CD4-positive, alpha-beta T cell treated with Interleukin-1 beta for 1 hour (primary cell): ENCODE measurements around the gene POC1B.

Experiments used
- DNase-seq, 2 donors: peaks; one replicate each; pipeline ENCODE4 v3.0.0-alpha.2; 2020 to 2022

POC1B gene

GRCh38 chr12:89414851-89415250 lies 111.0 kb downstream of the POC1B start:
- no peak for DNase-seq

GRCh38 chr12:89414322-89414721 lies 111.5 kb downstream of the POC1B start:
- DNase-seq = no peak

- no peak for DNase-seq
These were observed 112.6 kb downstream of the POC1B start for GRCh38 chr12:89413234-89413633.

GRCh38 chr12:89412665-89413064 lies 113.2 kb downstream of the POC1B start:
- no peak for DNase-seq

DNA sequence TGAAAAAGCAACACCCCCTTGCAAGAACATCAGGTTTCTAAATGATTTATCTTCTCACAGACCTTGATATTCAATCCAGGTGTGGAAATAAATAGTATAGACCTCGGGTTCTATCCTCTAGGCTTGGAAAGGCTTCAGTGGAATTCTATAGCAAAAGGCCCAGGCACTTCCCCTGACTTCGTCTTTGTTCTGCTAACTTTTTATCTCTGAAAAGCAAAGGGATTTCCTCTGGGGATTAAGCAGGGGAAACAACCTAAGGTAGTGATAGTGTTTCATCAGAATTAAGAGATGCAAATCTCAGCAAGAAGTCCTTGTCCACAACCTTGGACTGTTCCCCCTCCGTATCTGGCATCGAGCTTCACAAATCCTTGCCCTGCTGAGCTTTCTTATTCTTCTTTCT lies 114.0 kb downstream of the POC1B start:
- no peak for DNase-seq

- no peak for DNase-seq
These were observed 114.6 kb downstream of the POC1B start for GRCh38 chr12:89411234-89411633.

DNA sequence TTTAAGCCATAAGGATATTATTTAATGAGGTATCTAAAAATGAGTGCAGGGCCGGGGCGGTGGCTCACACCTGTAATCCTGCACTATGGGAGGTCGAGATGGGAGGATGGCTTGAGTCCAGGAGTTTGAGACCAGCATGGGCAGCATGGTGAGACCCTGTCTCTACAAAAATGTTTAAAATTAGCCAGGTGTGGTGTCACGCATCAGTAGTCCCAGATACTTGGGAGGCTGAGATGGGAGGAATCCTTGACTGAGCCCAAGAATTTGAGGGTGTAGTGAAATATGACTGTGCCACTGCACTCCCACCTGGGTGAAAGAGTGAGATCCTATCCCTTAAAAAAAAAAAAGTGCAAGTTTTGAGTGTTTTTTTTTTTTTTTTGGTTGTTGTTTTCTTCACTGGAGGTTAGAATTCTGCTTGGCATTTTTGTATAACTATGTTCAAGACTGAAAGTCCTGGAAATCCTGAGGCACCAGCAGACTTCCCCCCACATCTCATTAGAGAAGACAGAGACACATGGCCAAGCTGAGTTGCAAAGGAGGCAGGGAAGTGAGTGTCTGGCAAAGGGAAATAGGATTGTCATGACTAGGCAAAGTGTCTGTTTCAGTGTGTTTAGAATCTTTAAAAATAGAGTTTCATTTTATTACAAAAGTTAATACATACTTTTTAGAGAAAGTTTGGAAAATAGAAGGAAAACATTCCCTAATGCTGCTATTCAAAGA lies 120.1 kb downstream of the POC1B start:
- DNase-seq = no peak

GRCh38 chr12:89401433-89402058 lies 124.3 kb downstream of the POC1B start:
- no peak for DNase-seq

- DNase-seq = no peak
These were observed 125.4 kb downstream of the POC1B start for GRCh38 chr12:89400415-89400814.

- DNase-seq = no peak
These were observed 130.1 kb downstream of the POC1B start for GRCh38 chr12:89395712-89396111.

- no peak for DNase-seq
These were observed 132.2 kb downstream of the POC1B start for GRCh38 chr12:89393551-89394121.

- no peak for DNase-seq
These were observed 133.5 kb downstream of the POC1B start for GRCh38 chr12:89392391-89392790.

GRCh38 chr12:89391726-89392336 lies 134.0 kb downstream of the POC1B start:
- DNase-seq = no peak

GRCh38 chr12:89390802-89391673 lies 134.8 kb downstream of the POC1B start:
- DNase-seq = peak in 1 of 2 donors; percentile 5

DNA sequence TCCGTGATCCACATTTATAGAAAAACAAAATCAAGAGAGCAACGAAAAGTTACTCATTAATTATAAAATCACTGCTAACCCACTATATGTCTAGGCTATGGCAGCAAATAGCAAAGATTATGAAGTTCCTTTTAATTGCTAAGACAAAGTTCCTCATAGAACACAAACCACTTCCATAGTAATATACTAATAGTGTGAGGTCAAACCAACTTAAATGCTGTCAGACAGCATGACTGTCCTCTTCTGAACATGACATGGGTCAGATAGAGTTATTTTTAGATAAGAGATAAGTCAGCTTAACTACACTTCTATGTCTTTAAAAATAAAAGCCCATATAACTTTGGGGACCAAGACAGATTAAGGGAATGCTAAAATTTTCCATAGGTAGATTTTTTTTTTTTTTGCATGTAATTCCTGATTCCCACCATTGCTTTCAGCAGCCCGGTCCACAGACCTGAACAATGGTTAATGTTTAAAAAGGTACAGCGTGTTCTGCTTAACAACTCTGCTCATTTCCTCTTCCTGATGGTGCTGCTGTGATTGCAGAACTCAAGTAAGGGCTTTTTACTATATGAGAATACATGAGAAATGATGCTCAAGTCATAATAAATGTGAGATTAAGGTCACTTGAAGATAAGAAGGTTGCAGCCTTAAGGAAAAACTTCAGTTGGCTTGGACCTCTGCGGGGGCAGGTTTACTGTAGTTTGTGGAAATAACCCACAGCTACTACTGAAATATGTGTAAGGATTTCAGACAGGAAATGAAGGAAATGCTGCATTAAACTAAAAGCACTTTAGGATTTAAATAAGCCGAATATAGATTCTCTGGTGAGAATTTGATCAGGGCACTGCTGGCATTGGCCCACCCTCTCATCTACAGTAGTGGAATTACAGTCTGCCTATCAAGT lies 135.8 kb downstream of the POC1B start:
- DNase-seq = no peak

- DNase-seq = no peak
These were observed 139.7 kb downstream of the POC1B start for GRCh38 chr12:89386138-89386537.

- no peak for DNase-seq
These were observed 141.0 kb downstream of the POC1B start for GRCh38 chr12:89384807-89385206.

GRCh38 chr12:89384050-89384758 lies 141.6 kb downstream of the POC1B start:
- no peak for DNase-seq

GRCh38 chr12:89383235-89384049 lies 142.4 kb downstream of the POC1B start:
- DNase-seq = no peak

- DNase-seq = no peak
These were observed 143.5 kb downstream of the POC1B start for GRCh38 chr12:89382328-89382727.
